ENCODE data around the gene WWOX. TPM values are rescaled to one million over a fixed set of nuclear protein-coding genes. Genes with fewer than 3 reads are reported as not detected.

WWOX gene
- total RNA-seq, 1 donor from 2014 or later, result 9.5 TPM

DNA sequence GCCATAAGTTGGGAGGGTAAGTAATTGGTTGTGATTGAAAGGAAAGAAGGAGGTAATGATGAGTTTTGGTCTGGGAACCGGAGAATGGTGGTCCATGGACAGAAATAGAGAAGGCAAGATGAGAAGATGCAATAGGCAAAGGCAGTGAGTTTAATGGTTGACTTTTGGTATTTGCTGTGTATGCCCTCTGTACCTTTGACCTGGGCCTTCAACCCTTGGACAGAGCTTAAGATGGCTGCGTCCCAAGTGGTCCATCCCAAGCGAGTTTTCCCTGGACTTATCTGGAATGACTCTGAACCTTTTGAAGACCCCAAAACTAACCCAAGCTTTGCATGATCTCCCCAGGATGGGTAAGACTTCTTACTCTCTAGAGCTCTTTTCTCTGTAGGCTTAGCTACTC is 836.6 kb downstream of the WWOX start:
- no peak for DNase-seq (ENCODE audit: low read depth in 2 of 2)

GRCh38 chr16:78939597-78939996 is 840.1 kb downstream of the WWOX start:
- no peak for DNase-seq (ENCODE audit: low read depth in 2 of 2)

- no peak for DNase-seq (ENCODE audit: low read depth in 2 of 2)
Measured at GRCh38 chr16:78942625-78943245, 843.3 kb downstream of the WWOX start.

- DNase-seq (ENCODE audit: low read depth in 2 of 2), result no peak
Measured at GRCh38 chr16:78945336-78945735, 845.9 kb downstream of the WWOX start.

DNA sequence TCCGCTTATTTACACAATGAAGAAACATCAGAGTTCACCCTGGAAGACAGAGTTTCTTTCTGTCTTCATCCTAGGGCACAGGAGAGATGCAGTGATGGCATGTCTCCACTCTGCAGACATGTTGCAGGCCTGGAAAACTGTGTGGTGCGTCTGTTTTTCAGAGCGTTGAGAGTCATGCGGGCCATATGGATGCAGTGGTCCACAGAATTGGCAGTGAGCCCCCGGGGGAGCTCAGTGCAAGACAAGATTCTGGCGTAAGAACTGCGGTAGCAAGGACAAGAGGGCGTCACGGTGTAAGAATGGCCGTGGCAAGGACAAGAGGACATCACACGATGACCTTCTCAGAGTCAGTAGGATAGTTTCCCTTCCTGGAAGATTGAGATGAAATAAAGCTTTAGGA is 847.1 kb downstream of the WWOX start:
- no peak for DNase-seq (ENCODE audit: low read depth in 2 of 2)

GRCh38 chr16:78950768-78951167 is 851.3 kb downstream of the WWOX start:
- DNase-seq (ENCODE audit: low read depth in 2 of 2), result no peak

DNA sequence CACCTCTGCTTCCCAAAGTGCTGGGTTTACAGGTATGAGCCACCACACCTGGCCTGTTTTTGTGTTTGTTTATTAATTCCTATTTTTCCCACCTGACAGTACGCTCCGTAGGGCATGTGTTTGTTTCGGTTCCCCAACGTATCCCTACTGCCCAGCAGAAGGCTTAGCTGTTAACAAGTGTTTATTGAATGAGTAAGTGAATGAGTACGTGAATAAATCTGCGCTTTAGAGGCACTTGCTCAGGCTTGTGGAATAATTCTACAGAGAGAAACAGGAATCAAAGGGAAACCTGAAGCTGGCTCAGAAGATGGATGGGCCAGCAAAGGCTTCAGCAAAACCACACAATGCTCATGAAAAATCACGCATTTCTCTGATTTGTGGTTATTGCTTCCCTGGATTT is 853.2 kb downstream of the WWOX start:
- no peak for DNase-seq (ENCODE audit: low read depth in 2 of 2)

DNA sequence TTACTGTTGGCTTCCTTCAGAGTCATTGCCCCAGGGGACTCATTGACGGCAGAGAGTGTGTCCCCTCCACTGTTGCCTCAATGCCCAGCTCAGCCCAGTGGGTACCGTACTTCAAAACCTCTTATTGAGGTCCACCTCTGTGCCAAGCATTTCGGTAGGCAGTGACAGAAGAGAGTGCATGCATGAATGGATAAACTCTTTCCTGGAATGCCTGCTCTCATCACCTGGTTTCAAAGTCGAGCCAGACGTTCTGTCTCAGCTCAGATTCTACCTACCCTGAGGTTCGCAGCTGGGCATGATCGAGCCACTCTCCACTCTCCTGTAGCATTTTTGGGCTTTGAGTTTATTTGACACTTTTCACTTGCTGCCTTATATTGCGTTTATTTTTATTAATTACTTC is 854.1 kb downstream of the WWOX start:
- no peak for DNase-seq (ENCODE audit: low read depth in 2 of 2)

GRCh38 chr16:78955206-78955605 is 855.8 kb downstream of the WWOX start:
- no peak for DNase-seq (ENCODE audit: low read depth in 2 of 2)

GRCh38 chr16:78956859-78957258 is 857.4 kb downstream of the WWOX start:
- DNase-seq (ENCODE audit: low read depth in 2 of 2), result no peak

DNA sequence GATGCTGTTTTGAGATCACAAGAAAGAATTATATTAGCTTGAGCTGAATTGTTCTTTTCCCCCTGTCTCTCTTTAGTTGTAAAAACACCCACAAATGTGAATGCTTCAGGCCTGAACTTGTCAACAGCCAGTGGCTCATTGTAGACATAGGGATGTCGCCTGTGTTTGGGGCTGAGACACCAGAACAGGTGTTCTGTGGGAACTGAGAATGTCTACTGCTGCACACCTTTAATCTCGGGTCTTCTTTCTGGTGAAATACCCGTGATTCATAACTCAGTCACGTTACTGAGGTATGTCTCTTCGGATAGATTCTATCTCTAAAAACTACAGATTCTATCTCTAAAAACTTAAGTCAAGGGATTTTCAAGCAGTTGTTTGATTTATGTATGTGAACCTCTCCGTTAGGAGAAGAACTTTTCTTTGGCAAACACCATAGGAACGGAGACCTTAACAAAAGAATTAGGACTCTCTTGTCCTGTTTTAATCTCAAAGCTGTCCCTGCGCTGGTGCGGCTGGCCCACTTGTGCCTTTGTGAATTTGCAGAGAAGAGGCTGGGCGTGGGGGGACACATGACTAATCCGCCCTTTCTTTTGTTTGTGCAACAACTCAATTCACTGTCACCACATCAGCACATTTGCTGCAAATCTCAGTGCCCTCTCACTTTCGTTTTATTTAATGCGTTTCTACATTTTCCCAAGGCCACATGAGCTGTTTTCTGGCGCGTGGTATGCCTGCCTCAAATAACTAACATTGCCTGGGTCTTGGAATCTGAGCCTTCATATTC is 858.1 kb downstream of the WWOX start:
- no peak for DNase-seq (ENCODE audit: low read depth in 2 of 2)

DNA sequence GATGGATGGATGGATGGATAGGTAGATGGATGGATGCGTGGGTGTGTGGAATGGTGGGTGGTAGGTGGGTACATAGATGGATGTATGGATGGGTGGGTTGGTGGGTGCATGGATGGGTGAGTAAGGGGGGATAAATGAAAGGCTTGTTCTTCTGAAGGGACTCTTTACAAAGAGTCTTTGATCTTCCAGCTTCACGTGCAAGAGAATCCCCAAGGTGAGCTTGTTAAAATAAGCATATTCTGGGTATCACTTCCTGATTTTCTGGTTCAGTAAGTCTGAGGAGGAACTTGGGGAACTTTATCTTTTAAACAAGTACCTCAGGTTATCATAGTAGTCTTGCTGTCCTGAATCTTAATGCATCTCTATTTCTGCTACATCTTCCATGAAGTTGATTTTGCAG is 862.0 kb downstream of the WWOX start:
- DNase-seq (ENCODE audit: low read depth in 2 of 2), result no peak

- no peak for DNase-seq (ENCODE audit: low read depth in 2 of 2)
Measured at GRCh38 chr16:78962457-78962929, 863.0 kb downstream of the WWOX start.

- DNase-seq (ENCODE audit: low read depth in 2 of 2), result no peak
Measured at GRCh38 chr16:78967948-78968347, 868.5 kb downstream of the WWOX start.

DNA sequence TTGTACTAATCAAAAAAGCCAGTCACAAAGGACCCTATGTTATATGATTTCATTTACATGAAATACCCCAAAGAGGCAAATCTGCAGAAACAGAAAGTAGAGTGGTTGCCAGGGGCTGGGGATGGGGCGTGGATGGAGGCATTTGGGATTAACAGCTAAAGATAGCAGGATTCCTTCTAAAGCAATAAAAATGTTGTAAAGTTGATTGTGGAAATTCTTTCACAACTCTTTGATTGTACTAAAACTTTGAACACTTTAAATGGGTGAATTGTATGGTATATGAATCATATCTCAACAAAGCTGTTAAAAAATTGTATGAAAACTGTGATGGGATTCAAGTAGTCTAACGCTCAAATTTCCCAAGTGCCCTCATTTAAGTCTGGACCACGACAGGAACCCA is 870.3 kb downstream of the WWOX start:
- no peak for DNase-seq (ENCODE audit: low read depth in 2 of 2)

DNA sequence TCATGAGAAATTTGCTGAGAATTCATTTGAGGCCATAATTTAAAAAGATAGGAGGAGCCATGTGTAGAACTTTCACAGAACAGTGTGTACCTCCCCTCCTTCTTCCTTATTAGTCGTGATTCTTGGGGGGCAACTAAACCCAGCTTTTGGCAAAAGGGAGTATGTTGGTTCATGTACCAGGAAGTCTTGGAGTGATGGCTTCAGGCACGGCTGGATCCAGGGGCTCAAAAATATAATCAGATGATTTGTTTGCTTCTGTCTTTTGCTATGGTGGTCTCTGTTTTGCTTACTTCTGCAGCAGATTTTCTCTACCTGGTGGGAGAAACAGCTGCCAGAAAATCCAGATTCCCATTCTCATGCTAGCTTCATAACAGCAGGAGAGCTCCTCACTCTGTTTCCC is 871.2 kb downstream of the WWOX start:
- no peak for DNase-seq (ENCODE audit: low read depth in 2 of 2)

DNA sequence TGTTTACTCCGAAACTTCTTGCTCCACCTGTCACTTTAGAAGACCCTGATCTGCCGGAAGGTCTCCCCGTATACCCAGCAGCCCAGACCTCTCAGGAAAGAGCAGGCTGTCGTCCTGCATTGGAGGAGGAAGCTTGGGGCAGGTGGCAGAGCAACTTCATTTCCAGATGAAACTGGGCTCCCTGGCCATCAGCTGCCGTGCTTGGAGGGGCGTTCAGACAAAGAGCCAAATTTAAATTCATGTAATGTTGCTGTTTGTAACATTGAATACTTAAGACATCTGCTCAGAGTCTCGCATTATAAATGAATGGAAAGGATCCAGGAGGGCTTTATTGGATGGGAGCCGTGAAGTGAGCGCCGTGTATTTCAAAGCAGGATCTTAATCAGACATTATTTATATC is 872.6 kb downstream of the WWOX start:
- DNase-seq (ENCODE audit: low read depth in 2 of 2), result no peak

DNA sequence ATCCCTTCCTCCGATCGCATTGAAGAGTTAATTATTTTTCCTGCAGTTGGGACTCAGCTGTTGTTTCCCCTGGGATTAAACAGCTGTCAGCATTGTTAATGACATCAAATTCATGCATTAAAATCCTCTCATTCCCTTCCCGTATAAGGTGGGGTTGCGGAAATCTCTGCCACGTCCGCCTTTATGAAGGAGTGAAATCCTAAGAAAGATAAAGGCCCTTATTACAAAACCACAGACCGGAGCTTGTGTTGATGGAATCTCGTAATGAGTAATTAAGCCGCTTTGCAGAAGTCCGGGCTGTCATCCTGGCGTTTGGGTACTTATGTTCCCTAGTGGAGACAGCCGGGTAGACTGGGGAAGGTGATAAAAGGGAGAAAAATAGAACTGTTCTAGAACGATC is 873.5 kb downstream of the WWOX start:
- no peak for DNase-seq (ENCODE audit: low read depth in 2 of 2)

GRCh38 chr16:78976212-78976611 is 876.8 kb downstream of the WWOX start:
- no peak for DNase-seq (ENCODE audit: low read depth in 2 of 2)

DNA sequence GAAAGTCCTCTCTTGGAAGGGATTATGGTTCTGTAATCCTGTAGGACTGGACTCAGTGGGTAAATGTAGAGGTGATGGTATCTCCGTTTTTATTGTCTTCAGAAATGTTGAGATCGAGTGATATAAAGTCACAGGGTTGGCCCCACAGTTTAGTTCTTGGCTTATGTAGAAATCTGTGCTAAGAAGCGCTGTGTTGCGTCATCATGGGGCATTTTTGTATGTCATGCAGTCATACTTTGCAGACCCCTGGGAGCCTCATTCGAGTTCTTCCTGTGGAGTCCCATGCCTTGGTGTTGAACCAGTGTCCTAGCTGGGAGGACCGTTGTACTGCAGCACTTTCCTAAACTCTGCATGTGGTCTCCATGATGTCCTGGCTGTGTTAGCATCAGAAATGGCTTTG is 881.4 kb downstream of the WWOX start:
- DNase-seq (ENCODE audit: low read depth in 2 of 2), result no peak

DNA sequence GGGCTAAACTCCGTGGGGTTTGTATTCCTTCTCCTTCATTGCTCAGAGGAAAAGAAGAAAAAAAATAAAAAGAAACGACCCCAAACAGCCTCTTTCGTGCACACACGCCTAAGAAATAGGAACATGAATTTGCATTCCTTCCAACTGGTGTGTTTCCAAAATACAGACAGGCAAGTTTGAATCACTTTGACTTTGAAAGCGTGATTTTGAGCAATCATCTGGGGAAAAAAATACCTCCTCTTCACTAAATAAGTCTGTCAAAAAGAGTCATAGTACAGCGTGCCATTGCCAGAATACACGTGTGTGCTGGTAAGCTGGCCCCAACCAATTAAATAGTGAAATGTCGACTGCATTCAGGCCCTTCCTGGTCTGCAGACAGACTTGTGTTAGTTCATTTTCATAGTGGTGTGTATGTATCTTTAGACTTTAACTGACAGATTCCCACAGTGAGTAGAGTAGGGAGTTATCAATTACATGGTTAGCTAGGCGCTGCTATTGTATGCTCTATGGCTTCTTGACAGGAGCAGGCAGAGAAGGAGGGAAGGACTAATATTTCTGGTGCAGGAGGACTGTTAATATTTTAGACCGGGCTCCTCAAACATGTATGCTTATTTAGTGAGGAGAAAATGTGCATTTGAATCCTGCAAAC is 882.8 kb downstream of the WWOX start:
- DNase-seq (ENCODE audit: low read depth in 2 of 2), result no peak

- DNase-seq (ENCODE audit: low read depth in 2 of 2), result no peak
Measured at GRCh38 chr16:78984324-78984723, 884.9 kb downstream of the WWOX start.
